B cell (primary cell): ENCODE results near the gene HACE1. TPM values are rescaled to one million over a fixed set of nuclear protein-coding genes. Genes with fewer than 3 reads are reported as not detected.

Experiments used
- ATAC-seq: fragments of 200-7000 bp; cut with Tn5 transposase; one replicate; pipeline ENCODE4 v1.10.0; 2021; ENCODE audit warnings: low read depth, mild to moderate bottlenecking, moderate number of reproducible peaks, moderate library complexity
- CTCF ChIA-PET: fragments of 350-600 bp; sonication (Branson Sonifier 250); formaldehyde crosslinking; loops from one replicate; lab custom pipeline; 2021; ENCODE audit warnings: antibody characterized with exemption, inconsistent platforms; lab: Charles Lee
- POLR2A ChIA-PET: fragments of 350-600 bp; sonication (Branson Sonifier 250); formaldehyde crosslinking; loops from one replicate; lab custom pipeline; 2021; ENCODE audit warnings: antibody characterized with exemption; lab: Charles Lee
- DNase-seq: peaks from one replicate; pipeline ENCODE4 v3.0.0; 2013
- H2AFZ ChIP-seq: 2 replicates; pipeline ENCODE4 v1.6.1; 2012; ENCODE audit warnings: mild to moderate bottlenecking, low read depth, low read length; ENCODE audit not compliant: insufficient read depth, poor library complexity, severe bottlenecking
- H3K27ac ChIP-seq, 2 donors: 1 replicate in 1 of 2; 2 replicates in 1 of 2; pipeline ENCODE4 v1.5.1; 2012 to 2013; ENCODE audit warnings: low read length in 2 of 2, mild to moderate bottlenecking in 2 of 2, moderate library complexity in 1 of 2
- H3K27me3 ChIP-seq, 4 experiments: fragments of 200-600 bp in 1 of 4; sonication (generic) in 1 of 4; replicated peaks in 1 of 4; 1 replicate in 2 of 4; 2 replicates in 2 of 4; pipeline versions ENCODE4 v1.6.1 to v1.7.0; 2013 to 2016; ENCODE audit warnings: low read length in 3 of 4, mild to moderate bottlenecking in 2 of 4, mixed read lengths in 1 of 4, moderate library complexity in 1 of 4; ENCODE audit not compliant: insufficient read depth in 4 of 4, control insufficient read depth in 3 of 4; ENCODE audit errors: control extremely low read depth in 1 of 4
- H3K36me3 ChIP-seq, 2 experiments: replicated peaks in 1 of 2; 1 replicate in 1 of 2; 2 replicates in 1 of 2; pipeline versions ENCODE4 v1.6.1 to v1.7.1; 2013; ENCODE audit warnings: low read length in 1 of 2; ENCODE audit not compliant: insufficient read depth in 2 of 2, control insufficient read depth in 1 of 2; ENCODE audit errors: control extremely low read depth in 1 of 2, extremely low read depth in 1 of 2
- H3K4me1 ChIP-seq, 2 donors: fragments of 200-600 bp in 1 of 2; sonication (generic) in 1 of 2; 1 replicate in 1 of 2; 2 replicates in 1 of 2; pipeline versions ENCODE4 v1.5.1 to v1.6.1; 2013 to 2017; ENCODE audit warnings: low read length in 2 of 2; ENCODE audit not compliant: control insufficient read depth in 2 of 2, insufficient read depth in 2 of 2
- H3K4me2 ChIP-seq: replicated peaks from 2 replicates; pipeline ENCODE3; 2012; ENCODE audit warnings: mild to moderate bottlenecking, low read depth, low read length; ENCODE audit not compliant: poor library complexity, severe bottlenecking
- H3K4me3 ChIP-seq, 5 experiments: fragments of 200-600 bp in 1 of 5; sonication (generic) in 1 of 5; 1 replicate in 3 of 5; 2 replicates in 2 of 5; pipeline versions ENCODE4 v1.5.1 to v1.7.0; 2011 to 2016; ENCODE audit warnings: low read length in 4 of 5, mild to moderate bottlenecking in 4 of 5, low read depth in 2 of 5, control low read depth in 1 of 5, moderate library complexity in 1 of 5; ENCODE audit not compliant: insufficient read depth in 1 of 5; ENCODE audit errors: control extremely low read depth in 1 of 5, extremely low read depth in 1 of 5
- H3K79me2 ChIP-seq: fragments of 200-600 bp; sonication (generic); one replicate; pipeline ENCODE4 v1.6.0; 2016; ENCODE audit warnings: low read length; ENCODE audit not compliant: control insufficient read depth, insufficient read depth
- H3K9ac ChIP-seq: fragments of 200-600 bp; sonication (generic); 2 replicates; pipeline ENCODE4 v1.6.1; 2017; ENCODE audit warnings: mild to moderate bottlenecking, low read length, moderate library complexity
- H3K9me3 ChIP-seq, 3 donors: one replicate each; pipeline versions ENCODE4 v1.6.1 to v1.7.1; 2013; ENCODE audit warnings: low read length in 2 of 3; ENCODE audit not compliant: control insufficient read depth in 2 of 3, insufficient read depth in 1 of 3; ENCODE audit errors: control extremely low read depth in 1 of 3
- H4K20me1 ChIP-seq: 2 replicates; pipeline ENCODE4 v1.6.0; 2012; ENCODE audit warnings: mild to moderate bottlenecking, low read length; ENCODE audit not compliant: insufficient read depth, control insufficient read depth, poor library complexity, severe bottlenecking
- H3K27ac Mint-ChIP-seq: one replicate; pipeline ENCODE4 v1.8.0; 2021; ENCODE audit warnings: mixed read lengths
- H3K27me3 Mint-ChIP-seq: one replicate; pipeline ENCODE4 v1.8.0; 2021; ENCODE audit warnings: mixed read lengths
- H3K4me1 Mint-ChIP-seq: one replicate; pipeline ENCODE4 v1.8.0; 2021; ENCODE audit warnings: mixed read lengths
- H3K4me3 Mint-ChIP-seq: one replicate; pipeline ENCODE4 v1.8.0; 2021; ENCODE audit warnings: mixed read lengths
- H3K9me3 Mint-ChIP-seq: one replicate; pipeline ENCODE4 v1.8.0; 2022; ENCODE audit warnings: mixed read lengths; ENCODE audit not compliant: insufficient read depth
- CTCF ChIP-seq: fragments of 200-600 bp; IDR thresholded peaks from one replicate; pipeline ENCODE4 v1.8.0; 2022; ENCODE audit warnings: antibody characterized with exemption, mild to moderate bottlenecking
- EZH2 ChIP-seq: IDR thresholded peaks from 2 replicates; pipeline ENCODE4 v1.6.1; 2012; ENCODE audit warnings: borderline replicate concordance, low read depth, mild to moderate bottlenecking, moderate library complexity, low read length; ENCODE audit not compliant: insufficient read depth, poor library complexity, severe bottlenecking
- WGBS: methylation state at CpG from one replicate; pipeline ENCODE4 v1.1.5; 2013; ENCODE audit warnings: missing lambda C conversion rate; ENCODE audit not compliant: insufficient coverage; 5-methylcytosine and 5-hydroxymethylcytosine counted together
- intact Hi-C: fragments of 100-400 bp; cut with micrococcal nuclease; formaldehyde crosslinking; loops from one replicate; pipeline ENCODE4 v1.10.0; 2022
- polyA plus RNA-seq: library from polyadenylated mRNA; depleted of rRNA; stranded (reverse); fragments of >200 nt; gene quantifications from 2 replicates; pipeline ENCODE4 v1.2.3, GENCODE V29; 2012
- total RNA-seq, 2 donors: library from RNA; stranded (reverse); fragments of 120-200 nt in 1 of 2; gene quantifications; 1 replicate in 1 of 2; 2 replicates in 1 of 2; pipeline versions ENCODE4 v1.2.3 to v1.2.4, GENCODE V29; 2013 to 2022

The HACE1 gene
- total and polyA plus RNA-seq, 2 donors (not counting 1 experiment from before 2014, with no cell fraction given) = 7.5 to 19.2 TPM

DNA sequence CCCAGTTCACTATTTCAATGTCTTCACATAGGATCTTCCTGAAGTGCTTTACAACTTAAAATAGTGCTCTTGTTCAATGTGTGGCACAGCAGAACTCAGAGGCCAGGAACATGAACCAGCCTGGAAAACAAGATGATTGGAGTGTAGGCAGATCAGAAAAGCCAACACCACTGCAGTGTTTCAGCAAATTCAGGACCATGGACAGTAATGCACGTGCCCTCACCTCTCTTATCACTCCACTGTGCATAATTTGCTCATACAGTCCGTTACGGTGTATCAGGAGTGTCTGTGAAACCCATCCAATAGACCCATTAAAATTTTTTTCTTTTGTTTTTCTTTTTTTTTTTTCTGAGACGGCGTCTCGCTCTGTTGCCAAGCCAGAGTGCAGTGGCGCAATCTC lies 27.6 kb upstream of the HACE1 start:
- Histone ChIP-seq H4K20me1 (no peaks in the 10 kb centered on the region), H3K36me3 (no peaks in the 10 kb centered on the region), H3K79me2 (no peaks in the 10 kb centered on the region), H3K9ac (no peak overlapping the region), H3K27me3 (peaks cover 0 to 2% (median 0%) of the 10 kb centered on the region in 4 experiments), H2AFZ (no peak overlapping the region), H3K9me3 (peaks cover 0 to 13% (median 0%) of the 10 kb centered on the region in 3 donors), H3K4me2 (no peak overlapping the region), H3K4me1 (no peaks in the 10 kb centered on the region), H3K27ac (no peak overlapping the region), H3K4me3 (no peak overlapping the region)
- DNase-seq = no peak
- no peak for TF ChIP-seq CTCF
- no peak for TF ChIP-seq EZH2
- no peak for ATAC-seq
- Mint-ChIP-seq H3K4me1 (no peaks in the 10 kb centered on the region), H3K27me3 (peaks cover 13% of the 10 kb centered on the region), H3K27ac (no peak overlapping the region), H3K4me3 (no peak overlapping the region), H3K9me3 (no peaks in the 10 kb centered on the region)
- ChIA-PET CTCF (no interaction called here), POLR2A (no interaction called here)
- intact Hi-C loops = no loop called here
- WGBS = 88% methylated on average over 6 of the region's 7 CpGs

DNA sequence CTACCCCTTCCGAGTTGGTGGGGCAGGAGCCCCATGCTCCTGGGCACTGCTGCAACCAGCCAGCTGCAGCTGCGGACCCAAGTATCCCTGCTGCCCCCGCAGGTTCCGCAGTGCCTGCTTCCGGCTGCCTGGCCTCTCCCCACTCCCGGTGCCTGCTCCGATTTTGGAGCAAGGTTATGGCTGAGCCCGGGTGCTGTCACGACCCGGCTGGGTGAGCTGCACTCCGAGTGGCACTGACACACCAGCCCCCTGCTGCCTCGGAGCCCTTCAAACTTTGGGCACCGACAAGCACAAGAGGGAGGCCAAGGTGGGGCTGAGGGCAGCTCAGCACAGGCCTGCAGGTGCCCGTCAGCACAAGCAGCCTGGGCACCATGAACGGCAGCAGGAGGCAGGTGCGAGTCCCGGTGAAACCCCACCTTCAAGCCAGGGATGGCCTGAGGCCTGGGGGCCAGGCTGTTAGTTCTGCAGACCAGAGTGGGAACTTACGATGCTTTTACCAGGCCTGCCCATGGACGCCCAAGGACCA lies 25.9 kb upstream of the HACE1 start:
- ChIA-PET POLR2A (no interaction called here), CTCF (no interaction called here)
- H3K27ac Mint-ChIP-seq = no peak overlapping the region
- Histone ChIP-seq H3K4me3 (no peak overlapping the region), H4K20me1 (no peaks in the 10 kb centered on the region), H3K27me3 (peaks cover 0 to 2% (median 0%) of the 10 kb centered on the region in 4 experiments), H3K4me2 (no peak overlapping the region), H2AFZ (no peak overlapping the region), H3K36me3 (no peaks in the 10 kb centered on the region), H3K27ac (no peak overlapping the region), H3K4me1 (no peaks in the 10 kb centered on the region), H3K9me3 (peaks cover 0 to 13% (median 0%) of the 10 kb centered on the region in 3 donors), H3K9ac (no peak overlapping the region), H3K79me2 (no peaks in the 10 kb centered on the region)
- no peaks in the 10 kb centered on the region for H3K4me1 Mint-ChIP-seq
- intact Hi-C loops = no loop called here
- ATAC-seq (no peak), DNase-seq (no peak)
- 77% methylated on average over 19 of the region's 19 CpGs for WGBS
- TF ChIP-seq CTCF = no peak
- no peak for TF ChIP-seq EZH2
- peaks cover 13% of the 10 kb centered on the region for H3K27me3 Mint-ChIP-seq
- H3K4me3 Mint-ChIP-seq = no peak overlapping the region
- no peaks in the 10 kb centered on the region for H3K9me3 Mint-ChIP-seq
